GDM1 (cell line): ENCODE data around the gene MTHFD1L.

Experiments used
- DNase-seq: peaks from one replicate; lab custom pipeline; 2025; lab: John Stamatoyannopoulos, UW

Gene MTHFD1L

DNA sequence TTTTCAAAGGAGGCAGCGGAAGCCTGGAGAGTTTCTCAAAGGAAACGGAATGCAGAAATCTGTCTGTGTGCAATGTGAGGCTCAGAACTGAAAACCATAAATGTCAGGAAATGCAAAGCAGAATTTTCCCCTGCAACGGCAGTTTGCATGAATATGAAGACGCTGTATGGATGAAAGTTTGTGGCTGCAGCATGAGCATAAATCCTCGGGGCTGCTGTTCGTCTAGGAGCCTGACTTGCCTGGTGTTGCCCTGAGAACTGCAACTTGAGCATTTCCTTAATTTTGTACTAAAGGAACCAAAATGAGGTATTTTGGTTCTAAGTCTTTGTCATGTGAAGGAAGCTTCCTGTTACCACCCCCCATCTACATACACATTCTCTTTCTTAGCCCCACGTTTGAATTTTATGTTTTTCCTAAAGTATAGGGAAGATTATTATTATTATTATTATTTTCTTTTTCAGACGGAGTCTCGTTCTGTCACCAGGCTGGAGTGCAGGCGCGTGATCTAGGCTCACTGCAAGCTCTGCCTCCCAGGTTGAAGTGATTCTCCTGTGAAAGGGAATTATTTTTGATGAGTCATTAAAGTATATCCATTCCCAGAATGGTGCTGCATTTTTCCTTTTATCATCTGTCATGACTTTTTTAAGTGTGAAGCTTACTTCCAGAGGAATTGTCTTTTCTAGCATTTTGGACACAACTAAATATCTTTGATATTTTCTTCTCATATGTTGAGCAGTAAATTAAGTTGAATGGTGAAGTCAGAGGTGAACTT, 33.1 kb downstream of the MTHFD1L start:
- no peak for DNase-seq

DNA sequence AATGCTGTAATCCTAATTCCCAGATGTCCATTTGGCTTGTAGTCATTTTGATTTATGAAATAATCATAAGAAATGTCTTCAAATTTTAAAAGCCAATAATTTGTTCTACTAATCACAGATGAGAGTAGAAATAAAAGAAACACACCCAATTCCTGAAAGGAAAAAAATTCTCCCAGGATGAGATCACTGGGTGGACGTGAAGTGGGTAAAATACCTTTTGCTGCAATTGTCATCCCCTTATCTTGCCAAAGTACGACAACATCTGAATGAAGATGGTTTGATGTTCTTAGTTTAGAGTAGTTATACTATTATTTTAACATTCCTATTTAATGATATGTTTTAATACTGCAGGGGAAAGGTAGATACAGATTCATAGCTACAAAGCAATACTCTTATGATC, 33.7 kb downstream of the MTHFD1L start:
- no peak for DNase-seq

DNA sequence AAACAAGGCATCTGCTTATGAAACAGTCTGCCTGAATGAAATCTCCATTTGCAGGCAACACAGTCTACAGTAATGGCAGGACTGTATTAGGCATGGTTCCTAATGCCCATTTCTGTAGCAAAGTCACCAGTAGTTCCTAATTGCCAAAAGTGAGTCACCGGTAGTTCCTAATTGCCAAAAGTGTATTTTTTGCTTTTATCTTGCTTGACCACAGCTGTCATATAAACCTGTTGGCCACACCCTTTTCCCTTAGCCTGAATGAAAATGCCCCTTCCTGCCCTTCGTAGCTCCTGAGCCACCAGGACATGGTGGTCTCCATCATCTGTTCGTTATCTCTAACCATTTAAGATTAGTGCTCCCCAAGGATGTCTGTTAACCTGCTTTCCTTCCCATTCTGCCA, 34.5 kb downstream of the MTHFD1L start:
- DNase-seq: no peak

DNA sequence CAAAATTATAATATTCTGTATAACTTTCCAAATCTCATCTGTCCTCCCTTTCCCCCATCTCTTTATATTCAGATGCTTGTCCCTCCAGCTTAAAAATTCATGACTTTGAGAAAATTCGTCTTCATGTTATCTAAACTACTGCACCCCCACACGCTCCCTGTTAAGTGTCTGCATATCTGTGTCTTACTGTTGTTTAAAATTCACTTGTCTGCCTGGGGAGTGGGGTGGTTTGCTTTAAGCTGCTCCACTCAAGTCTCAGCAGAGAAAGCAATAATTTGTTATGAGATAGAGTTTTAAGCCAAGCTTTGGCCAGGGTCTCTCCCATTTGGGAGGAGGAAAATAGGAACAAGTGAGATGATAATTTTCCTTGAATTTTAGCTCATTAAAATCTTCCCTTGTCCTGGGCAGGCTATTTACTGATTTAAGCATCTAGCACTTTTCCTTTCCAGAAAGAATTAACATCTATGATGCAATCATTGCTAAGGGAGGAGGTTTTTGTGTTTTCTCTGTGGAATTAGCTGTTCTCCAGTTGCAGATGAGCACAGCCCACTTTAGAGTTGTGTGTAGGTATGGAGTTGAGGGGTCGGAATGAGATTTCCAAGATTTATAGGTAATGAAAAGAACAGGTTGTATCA, 36.8 kb downstream of the MTHFD1L start:
- no peak for DNase-seq

DNA sequence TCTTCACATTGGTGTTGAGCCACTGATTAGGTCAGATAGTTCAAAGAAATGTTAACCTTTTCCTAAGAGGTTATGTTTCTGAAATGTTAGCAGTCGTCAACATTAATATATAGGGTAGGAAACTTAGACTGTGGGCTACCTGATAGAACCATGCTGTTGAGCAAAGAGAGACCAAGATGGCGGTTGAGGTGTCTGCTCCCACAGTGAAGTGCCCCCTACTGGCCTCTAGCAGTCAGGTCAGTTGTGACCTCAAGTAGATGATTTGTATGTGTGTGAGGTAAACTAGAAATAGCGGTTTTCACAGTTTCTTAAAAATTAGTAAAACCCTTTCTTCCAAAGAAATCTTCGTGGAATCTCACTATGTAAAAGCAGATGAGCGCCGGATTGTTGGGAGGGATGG, 40.3 kb downstream of the MTHFD1L start:
- no peak for DNase-seq

DNA sequence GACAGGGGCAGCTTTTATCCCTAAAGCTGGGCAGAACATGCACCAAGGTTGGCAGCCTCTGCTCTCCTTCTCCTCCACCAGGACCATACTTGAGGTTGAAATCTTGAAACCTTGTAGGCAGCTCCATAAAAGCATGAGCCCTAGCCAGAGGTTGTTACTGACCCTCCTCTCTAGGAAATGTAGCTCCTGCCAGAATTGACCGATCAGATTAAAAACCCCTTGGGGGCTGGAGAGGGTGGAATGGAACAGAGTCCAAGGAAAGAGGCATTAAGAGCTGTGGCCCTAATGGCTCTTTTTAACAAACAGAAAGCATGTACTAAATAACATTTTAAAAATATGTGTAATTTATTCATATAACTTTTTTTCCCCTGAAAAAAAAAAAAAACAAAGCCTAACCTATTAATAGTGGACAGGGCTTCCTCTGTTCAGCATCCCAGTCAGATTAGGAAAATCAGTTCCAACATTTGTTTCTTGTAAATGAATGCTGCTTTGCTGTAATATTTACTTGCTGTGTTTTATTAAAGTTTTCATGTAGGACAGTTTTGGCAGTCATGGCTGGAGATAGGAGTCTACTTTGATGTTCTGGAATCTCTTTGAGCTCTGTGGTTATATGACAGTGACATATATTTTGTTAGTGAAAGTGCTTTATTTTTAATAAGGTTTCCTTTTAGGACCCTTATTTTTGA, 41.3 kb downstream of the MTHFD1L start:
- no peak for DNase-seq

DNA sequence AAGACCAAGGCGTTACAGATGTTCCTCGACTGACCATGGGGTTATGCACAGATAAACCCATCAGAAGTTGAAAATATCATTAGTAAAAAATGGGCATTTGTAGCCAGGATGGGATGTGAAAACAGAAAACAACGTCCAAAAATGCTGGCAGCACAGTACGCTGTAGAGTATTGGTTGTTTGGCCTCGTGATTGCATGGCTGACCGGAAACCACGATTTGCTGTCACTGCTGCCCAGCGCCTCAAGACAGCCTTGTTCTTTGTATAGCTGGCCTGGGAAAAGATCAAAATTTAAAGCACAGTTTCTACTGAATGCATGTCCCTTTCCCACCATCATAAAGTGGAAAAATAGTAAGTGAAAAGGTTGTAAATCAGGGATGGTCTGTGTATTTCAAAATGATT, 41.9 kb downstream of the MTHFD1L start:
- no peak for DNase-seq

DNA sequence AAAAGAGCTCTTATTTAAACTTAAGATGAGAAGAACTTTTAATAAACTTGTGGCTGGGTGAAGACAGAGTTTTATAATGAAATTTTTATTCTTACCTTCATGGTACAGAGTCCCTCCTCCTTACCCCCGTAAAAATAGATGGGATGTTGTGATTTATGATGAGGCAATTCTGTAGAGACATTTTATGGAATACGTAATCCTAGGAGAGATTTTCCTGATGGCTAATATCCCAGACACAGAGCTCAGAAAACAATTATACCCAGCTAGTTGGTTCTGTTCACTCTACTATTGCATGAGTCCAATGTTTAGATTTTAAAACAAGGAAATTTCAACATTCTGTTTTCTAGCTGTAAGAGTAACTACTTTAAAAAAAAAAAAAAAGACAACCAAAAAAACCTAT, 43.4 kb downstream of the MTHFD1L start:
- DNase-seq: no peak

DNA sequence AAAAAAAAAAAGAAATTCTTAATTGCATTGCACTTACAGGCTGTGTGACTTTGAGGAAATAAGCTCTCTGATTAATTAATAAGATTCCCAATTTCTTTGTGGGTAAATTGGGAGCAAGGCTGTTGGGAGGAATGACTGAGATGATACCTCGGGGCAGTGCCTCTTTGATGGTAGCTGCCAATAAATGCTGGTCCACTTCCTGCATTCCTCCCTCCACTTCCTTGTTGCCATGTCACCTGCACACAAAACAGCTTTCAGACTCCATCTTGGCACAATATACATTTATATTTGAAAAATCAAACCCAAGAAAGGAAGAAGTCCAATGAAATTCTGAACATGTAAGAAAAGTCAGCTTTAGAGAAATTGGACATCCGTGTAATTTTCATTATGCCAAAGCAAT, 45.1 kb downstream of the MTHFD1L start:
- DNase-seq: no peak

DNA sequence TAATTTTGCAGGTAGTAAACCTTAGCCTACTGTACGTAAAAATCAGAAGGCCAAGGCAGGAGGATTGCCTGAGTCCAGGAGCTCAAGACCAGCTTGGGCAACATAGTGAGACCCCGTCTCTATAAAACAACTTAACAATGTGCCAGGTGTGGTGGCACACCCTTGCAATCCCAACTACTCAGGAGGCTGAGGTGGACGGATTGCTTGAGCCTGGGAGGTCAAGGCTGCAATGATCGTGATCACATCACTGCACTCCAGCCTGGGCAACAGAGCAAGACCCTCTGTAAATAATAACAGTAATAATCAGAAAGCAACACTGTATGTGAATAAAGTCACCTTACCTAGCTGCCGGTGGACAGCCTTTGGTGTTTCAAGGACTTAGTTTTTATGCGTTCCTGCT, 48.9 kb downstream of the MTHFD1L start:
- no peak for DNase-seq

DNA sequence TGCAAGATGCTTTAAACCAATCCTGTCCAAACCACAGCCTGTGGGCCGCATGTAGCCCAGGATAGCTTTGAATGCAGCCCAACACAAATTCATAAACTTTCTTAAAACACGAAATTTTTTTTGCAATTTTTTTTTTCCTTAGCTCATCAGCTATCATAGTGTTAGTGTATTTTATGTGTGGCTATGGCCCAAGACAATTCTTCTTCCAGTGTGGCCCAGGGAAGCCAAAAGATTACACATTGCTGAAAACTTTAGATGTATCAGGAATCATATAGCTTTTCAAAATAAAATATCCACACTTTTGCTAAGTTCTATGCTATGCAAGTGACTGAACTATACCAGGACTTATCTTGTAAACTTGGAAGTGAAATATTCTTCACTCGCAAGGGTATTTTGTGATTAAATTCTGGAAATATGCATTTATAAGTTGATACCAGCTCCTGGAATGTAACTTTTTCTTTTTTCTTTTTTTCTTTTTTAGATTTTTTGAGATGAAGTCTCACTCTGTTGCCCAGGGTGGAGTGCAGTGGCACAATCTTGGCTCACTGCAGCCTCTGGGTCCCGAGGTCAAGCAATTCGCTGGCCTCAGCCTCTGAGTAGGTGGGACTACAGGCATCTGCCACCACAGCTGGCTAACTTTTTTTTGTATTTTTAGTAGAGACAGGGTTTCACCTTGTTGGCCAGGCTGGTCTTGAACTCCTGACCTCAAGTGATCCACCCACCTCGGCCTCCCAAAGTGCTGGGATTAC, 49.8 kb downstream of the MTHFD1L start:
- DNase-seq: no peak

DNA sequence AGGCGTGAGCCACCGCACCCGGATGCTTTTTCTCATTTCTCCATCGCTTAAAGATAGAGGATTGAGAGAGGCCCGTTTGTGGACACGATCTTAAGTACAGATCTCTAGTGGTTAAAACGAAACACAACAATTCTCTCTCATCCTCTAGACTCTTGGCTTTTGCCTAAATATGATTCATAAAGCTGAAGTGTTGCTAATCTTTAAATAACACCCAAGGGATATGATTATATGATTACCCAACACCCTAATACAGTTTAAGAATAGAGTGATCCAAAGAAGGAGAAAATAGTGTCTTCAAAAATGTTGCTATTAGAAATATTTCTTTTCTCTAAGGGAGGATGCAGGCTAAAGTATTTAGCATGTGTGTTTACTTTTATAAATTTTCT, 50.4 kb downstream of the MTHFD1L start:
- no peak for DNase-seq

DNA sequence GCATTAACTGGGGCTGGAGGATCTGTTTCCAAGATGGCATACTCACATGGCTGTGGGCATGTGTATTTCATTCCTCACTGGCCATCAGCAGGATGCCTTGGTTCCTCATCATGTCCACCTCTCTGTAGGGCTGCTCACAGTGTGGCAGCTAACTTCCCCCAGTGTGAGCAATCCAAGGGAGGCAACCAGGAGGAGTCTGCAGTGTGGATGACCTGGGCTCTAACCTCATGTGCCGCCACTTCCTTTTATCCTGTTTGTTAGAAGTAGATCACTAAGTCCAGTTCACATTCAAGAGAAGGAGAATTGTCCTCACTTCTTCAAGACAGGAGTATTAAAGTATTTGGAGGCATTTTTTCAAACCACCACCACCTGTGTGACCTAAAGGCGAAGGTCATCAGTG, 54.4 kb downstream of the MTHFD1L start:
- no peak for DNase-seq

DNA sequence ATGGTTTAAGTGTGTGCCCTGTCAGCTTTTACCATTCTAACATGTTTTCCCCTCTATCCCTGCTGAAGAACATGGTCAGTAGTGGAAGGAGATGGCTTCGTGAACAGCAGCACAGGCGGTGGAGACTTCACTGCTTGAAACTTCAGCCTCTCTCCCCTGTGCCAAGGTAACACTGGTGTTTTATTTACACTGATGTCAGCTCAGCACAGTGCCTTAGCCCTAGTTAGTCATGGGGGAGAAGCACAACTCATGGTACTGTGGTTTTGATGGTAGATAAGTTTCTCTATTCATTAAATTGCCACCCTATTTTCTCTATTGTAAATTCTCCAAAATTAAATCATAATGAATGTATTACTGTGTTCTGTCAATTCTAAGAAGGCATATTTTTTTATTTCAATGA, 56.6 kb downstream of the MTHFD1L start:
- DNase-seq: no peak

DNA sequence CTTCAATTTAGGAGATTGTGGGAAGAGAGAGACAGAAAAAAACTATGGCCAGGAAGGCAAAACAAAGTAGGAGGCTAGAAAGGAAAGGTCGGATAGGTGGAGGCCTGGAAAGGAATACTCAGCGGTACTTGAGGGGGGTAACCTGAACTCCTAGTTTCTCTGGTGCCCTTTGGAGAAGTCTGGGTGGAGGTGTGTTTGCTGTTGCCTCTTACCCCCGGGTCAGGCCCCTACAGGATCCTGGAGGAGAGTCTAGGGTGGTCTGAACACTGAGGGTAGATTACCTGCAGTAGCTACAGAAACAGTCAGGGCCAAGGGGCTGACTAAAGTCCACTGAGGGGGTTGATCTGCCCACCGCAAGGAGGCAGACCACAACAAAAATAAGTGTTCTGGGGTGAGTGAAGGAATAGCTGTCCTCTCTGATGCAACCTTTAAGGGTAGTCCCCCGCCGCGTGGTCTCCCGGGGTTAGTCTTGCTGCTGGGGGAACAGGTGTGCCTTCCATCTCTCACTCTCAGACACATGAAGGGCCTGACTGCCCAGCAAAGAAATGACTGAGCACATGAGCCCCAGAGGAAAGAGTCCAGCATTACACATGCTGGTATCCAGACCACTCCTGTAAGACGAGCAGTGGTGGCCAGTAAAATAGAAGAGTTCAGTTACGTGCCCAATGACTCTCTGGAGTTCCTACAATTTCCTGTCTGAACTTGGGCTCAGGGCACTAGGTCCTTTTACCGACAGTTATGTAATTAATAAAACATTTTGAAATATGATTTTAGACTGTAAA, 59.5 kb downstream of the MTHFD1L start:
- DNase-seq: no peak

DNA sequence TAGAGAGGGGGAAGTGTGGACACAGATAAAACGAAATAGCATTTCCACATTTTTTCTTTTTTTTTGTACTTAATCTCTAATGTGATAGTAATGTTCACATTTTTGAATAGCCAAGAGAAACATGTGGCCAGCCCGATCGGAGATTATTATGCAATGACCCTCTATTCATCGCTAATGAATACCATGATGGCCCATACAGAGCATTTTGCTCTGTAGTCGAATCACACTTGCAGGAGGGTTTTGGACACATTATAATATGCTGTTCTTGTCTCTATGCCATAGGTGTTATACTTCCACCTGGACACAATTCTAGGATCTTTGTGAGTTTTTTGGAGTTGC, 60.1 kb downstream of the MTHFD1L start:
- no peak for DNase-seq

DNA sequence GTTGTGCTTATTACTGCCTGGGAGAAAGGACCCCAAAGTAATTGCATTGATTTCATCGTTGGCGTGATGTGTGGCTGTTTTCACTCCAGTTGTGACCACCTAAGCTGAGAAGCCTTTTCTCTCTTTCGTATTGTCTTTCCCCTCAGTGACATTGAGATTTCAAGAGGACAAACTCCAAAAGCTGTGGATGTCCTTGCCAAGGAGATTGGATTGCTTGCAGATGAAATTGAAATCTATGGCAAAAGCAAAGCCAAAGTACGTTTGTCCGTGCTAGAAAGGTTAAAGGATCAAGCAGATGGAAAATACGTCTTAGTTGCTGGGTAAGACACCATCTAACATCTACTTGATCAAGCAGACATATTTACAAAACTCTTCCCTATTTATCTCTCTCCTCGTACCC, 60.5 kb downstream of the MTHFD1L start:
- DNase-seq: no peak

DNA sequence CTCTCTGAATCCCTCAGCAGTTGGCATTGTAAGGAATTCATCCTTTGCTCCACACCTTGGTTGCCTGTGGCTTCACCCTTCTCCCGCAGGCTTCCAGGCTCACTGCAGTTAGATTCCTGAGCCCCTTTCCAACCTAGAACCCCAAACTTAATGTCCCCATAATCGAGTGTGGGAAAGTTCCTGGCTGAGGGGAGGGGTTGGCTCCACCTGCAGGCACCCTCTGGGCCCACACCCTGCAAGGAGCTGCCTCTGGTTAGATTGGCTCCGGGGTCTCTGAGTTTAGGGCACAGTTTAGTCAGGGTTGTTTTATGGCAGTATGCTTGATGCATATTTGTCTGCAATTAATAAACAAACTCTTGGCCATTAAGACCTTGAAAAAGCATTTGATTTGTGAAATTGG, 63.4 kb downstream of the MTHFD1L start:
- DNase-seq: no peak

DNA sequence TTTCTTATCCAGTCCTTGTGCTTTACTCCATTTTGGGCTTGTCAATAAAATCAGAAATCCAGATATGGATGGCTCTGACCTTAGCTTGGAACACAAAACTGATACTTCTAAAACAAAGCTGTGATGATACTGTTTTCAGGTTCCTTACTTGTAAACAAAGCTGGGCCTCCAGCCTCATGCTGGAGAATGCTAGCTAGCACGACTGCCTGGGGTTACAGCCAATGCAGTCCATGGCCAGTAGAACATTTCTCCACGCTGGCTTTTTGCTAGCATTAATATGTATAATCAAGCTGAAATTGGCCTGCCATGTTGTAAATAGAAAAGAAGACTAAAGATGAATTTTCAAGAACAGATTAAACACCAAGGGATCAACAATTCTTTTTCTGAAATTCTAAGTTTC, 63.9 kb downstream of the MTHFD1L start:
- no peak for DNase-seq

DNA sequence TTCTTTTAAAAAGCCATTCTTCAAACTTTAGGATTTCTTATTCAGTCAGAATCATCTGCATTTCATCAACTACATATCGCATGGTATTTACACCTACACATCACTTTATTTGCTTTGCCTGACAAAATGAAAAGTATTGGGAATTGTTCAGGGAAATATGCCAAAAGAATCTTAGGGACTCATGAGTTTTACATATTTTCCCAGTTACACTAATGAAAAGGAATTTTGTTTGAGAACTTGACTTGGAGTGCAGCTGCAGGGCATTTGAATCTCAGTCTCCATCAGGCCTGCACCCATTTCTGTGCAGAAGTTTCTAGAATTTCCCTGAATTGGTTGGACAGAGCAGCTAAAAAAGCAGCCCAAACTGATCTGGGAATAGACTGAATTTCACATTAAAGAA, 65.3 kb downstream of the MTHFD1L start:
- DNase-seq: no peak

DNA sequence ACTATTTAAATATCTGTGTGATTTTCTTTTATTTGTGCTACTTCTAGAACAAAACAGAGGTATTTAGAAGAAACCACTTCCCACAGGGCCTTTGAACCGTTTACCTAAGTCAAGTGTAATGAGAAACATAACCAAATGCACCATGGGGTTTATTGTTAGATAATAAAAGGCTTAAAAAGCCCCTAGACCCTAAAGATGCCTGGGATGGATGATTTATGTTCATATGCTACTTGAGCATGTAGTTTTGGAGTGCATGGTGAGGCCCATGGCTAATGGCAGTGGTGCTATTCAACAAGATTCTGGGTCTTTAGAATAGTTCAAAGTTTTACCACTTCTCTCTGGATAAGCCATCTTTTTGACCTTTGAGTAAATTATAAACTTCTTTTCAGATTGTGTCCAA, 65.9 kb downstream of the MTHFD1L start:
- DNase-seq: no peak

DNA sequence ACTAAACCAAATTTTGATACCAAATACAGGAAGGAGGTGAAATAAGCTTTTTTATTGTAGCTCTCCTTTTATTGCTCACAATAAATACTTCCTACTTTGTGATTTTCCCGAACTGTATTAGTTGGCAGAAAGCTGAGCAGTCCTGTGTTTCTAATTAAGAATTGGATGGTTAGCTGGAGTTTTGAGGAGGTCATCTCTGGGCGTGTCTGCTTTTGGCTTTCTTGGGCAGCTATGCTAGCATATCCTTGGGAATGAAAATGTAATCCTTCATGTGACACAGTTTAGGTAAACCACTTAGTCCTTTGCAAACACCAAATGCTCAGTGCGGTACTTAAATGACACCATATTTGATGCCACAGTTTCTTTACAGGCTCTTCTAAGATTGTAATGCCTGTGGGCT, 67.5 kb downstream of the MTHFD1L start:
- DNase-seq: no peak
